ENCODE measurements around the gene CD300LB.
"Not testable (repeated sequence)": the region's sequence is repeated elsewhere in the genome, so short reads cannot be mapped to it uniquely, and the experiment has no call there.

The CD300LB gene

GRCh38 chr17:74531231-74531761 lies at the start of gene CD300LB:
CD300LB (minus strand) TSS chr17:74531475; CDS start chr17:74531350, 125 bp downstream.
- Histone ChIP-seq H3K27me3 (ENCODE audit: insufficient read depth, low read length) (no peaks in the 10 kb centered on the region), H3K4me3 (ENCODE audit: low read length) (no peak within 1 kb of the TSS), H2AFZ (ENCODE audit: low read depth, low read length) (no peak within 1 kb of the TSS), H3K9me3 (ENCODE audit: low read length) (no peaks in the 10 kb centered on the region), H3K4me1 (ENCODE audit: insufficient read depth, low read length) (no peaks in the 10 kb centered on the region), H3K36me3 (ENCODE audit: insufficient read depth, low read length) (no peaks in the 10 kb centered on the region)

- H3K9me3 ChIP-seq (ENCODE audit: low read length): peaks cover 5% of the 10 kb centered on the region
- H3K4me1 ChIP-seq (ENCODE audit: insufficient read depth, low read length): peaks cover 7% of the 10 kb centered on the region
- H3K27me3 ChIP-seq (ENCODE audit: insufficient read depth, low read length): no peaks in the 10 kb centered on the region
- no peak overlapping the region for H2AFZ ChIP-seq (ENCODE audit: low read depth, low read length)
- no peak overlapping the region for H3K4me3 ChIP-seq (ENCODE audit: low read length)
- no peaks in the 10 kb centered on the region for H3K36me3 ChIP-seq (ENCODE audit: insufficient read depth, low read length)
Measured at GRCh38 chr17:74579900-74580299, 48.6 kb upstream of the CD300LB start.

DNA sequence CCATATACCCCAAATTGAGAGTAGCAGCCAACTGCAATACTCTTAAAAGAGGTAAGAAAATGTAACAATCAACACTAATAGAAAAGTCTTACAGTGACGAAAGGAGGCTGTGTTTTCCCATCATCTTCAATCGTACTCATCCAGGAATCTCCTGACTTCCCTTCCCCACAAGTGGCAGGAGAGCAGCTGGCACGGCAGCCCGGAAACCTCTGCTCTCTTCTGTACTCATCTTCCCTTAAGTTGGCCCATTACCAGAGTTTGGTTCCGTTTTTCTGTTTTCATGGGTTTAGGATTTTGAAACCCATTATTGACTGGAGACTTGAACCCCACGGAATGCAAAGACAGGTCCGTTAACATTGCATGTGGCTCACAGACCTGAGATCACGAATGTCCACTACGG lies 47.7 kb upstream of the CD300LB start:
- H3K36me3 ChIP-seq (ENCODE audit: insufficient read depth, low read length): no peaks in the 10 kb centered on the region
- H3K9me3 ChIP-seq (ENCODE audit: low read length): peaks cover 5% of the 10 kb centered on the region
- H3K4me3 ChIP-seq (ENCODE audit: low read length): no peak overlapping the region
- H3K27me3 ChIP-seq (ENCODE audit: insufficient read depth, low read length): no peaks in the 10 kb centered on the region
- no peaks in the 10 kb centered on the region for H3K4me1 ChIP-seq (ENCODE audit: insufficient read depth, low read length)
- H2AFZ ChIP-seq (ENCODE audit: low read depth, low read length): no peak overlapping the region

- H3K9me3 ChIP-seq (ENCODE audit: low read length): no peaks in the 10 kb centered on the region
- peaks cover 7% of the 10 kb centered on the region for H3K27me3 ChIP-seq (ENCODE audit: insufficient read depth, low read length)
- H3K4me3 ChIP-seq (ENCODE audit: low read length): no peak overlapping the region
- no peaks in the 10 kb centered on the region for H3K4me1 ChIP-seq (ENCODE audit: insufficient read depth, low read length)
- H2AFZ ChIP-seq (ENCODE audit: low read depth, low read length): no peak overlapping the region
- no peaks in the 10 kb centered on the region for H3K36me3 ChIP-seq (ENCODE audit: insufficient read depth, low read length)
Measured at GRCh38 chr17:74574489-74575142, 43.3 kb upstream of the CD300LB start.

DNA sequence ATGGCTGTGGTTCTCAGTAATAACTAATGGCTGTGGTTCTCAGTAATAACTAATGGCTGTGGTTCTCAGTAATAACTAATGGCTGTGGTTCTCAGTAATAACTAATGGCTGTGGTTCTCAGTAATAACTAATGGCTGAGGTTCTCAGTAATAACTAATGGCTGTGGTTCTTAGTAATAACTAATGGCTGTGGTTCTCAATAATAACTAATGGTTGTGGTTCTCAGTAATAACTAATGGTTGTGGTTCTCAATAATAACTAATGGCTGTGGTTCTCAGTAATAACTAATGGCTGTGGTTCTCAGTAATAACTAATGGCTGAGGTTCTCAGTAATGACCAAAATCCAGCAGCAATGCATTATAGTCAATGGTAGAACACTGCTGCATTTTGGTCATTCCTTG lies 42.4 kb upstream of the CD300LB start:
- not testable (repeated sequence) for H3K9me3 ChIP-seq (ENCODE audit: low read length); H2AFZ ChIP-seq (ENCODE audit: low read depth, low read length); H3K4me3 ChIP-seq (ENCODE audit: low read length); H3K27me3 ChIP-seq (ENCODE audit: insufficient read depth, low read length); H3K36me3 ChIP-seq (ENCODE audit: insufficient read depth, low read length); H3K4me1 ChIP-seq (ENCODE audit: insufficient read depth, low read length)

- Histone ChIP-seq H2AFZ (ENCODE audit: low read depth, low read length) (no peak overlapping the region), H3K9me3 (ENCODE audit: low read length) (no peaks in the 10 kb centered on the region), H3K4me3 (ENCODE audit: low read length) (no peak overlapping the region), H3K4me1 (ENCODE audit: insufficient read depth, low read length) (no peaks in the 10 kb centered on the region), H3K36me3 (ENCODE audit: insufficient read depth, low read length) (no peaks in the 10 kb centered on the region), H3K27me3 (ENCODE audit: insufficient read depth, low read length) (peaks cover 7% of the 10 kb centered on the region)
Measured at GRCh38 chr17:74573169-74573568, 41.9 kb upstream of the CD300LB start.

DNA sequence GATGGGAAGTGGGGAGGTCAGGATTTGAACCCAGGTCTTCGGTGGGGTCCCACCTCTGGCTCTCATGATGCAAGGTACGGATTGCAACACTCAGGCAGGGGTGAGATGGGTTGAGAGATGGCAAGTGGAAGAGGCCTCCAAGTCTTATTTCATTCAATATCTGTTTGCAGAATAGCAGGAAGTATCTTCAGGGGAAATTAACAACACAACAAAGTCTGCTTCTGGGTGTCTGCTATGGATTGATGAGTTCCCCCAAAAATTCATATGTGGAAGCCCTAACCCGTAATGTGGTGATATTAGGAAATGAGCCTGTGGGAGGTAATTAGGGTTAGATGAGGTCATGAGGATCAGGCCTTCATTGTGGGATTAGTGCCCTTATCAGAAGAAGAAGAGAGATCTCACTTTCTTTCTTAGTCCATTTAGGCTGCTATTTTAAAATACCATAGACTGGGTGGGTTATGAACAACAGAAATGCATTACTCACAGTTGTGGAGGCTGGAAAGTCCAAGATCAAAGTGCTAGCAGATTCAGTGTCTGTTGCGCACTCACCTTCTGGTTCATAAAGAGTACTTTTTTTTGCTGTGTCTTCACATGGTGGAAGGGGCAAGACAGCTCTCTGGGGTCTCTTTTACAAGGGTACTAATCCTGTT lies 40.5 kb upstream of the CD300LB start:
- H2AFZ ChIP-seq (ENCODE audit: low read depth, low read length): no peak overlapping the region
- no peaks in the 10 kb centered on the region for H3K4me1 ChIP-seq (ENCODE audit: insufficient read depth, low read length)
- no peaks in the 10 kb centered on the region for H3K9me3 ChIP-seq (ENCODE audit: low read length)
- no peaks in the 10 kb centered on the region for H3K36me3 ChIP-seq (ENCODE audit: insufficient read depth, low read length)
- H3K27me3 ChIP-seq (ENCODE audit: insufficient read depth, low read length): peaks cover 7% of the 10 kb centered on the region
- no peak overlapping the region for H3K4me3 ChIP-seq (ENCODE audit: low read length)

DNA sequence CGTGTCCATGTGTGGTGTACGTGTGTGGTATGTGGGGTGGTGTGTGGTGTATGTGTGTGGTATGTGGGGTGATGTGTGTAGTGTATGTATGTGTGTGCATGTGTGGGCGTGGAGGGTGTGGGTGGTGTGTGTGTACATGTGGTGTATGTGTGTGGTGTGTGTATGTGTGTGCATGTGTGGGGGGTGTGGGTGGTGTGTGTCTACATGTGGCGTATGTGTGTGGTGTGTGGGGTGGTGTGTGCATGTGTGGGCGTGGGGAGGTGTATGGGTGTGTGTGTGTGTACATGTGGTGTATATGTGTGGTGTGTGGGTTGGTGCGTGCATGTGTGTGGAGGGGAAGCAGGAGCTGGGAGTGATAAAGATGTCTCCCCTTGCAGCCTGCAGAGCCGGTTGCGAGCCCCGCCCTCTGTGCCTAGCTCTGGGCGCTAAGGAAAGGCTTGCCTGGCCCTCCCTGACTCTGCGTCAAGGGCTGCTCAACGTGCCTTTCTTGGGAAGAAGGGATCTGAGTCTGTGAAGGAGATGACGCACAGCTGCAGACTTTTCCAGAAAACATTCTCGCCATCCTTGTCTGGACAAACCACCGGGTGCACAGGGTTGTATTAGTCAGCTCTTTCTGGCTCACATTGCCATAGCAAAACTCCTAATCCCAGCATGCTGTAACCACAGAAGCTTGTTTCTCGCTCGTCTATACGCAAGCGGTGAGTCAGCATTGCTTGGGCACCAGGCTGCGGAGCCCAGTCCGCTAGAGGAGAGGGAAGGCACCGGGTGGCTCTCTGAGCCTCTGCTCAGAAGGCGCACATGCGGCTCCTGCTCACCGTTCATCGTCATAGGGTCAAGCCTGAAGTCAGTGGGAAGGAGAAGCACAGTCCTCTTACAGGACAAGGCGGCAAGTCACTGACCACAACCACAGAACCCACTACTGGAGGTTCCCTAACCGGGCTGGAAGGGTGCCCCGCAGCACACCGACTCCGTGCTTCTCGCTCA lies 38.0 kb upstream of the CD300LB start:
- Histone ChIP-seq H2AFZ (ENCODE audit: low read depth, low read length) (no peak overlapping the region), H3K36me3 (ENCODE audit: insufficient read depth, low read length) (no peaks in the 10 kb centered on the region), H3K4me3 (ENCODE audit: low read length) (no peak overlapping the region), H3K27me3 (ENCODE audit: insufficient read depth, low read length) (peaks cover 10% of the 10 kb centered on the region), H3K9me3 (ENCODE audit: low read length) (no peaks in the 10 kb centered on the region), H3K4me1 (ENCODE audit: insufficient read depth, low read length) (no peaks in the 10 kb centered on the region)

DNA sequence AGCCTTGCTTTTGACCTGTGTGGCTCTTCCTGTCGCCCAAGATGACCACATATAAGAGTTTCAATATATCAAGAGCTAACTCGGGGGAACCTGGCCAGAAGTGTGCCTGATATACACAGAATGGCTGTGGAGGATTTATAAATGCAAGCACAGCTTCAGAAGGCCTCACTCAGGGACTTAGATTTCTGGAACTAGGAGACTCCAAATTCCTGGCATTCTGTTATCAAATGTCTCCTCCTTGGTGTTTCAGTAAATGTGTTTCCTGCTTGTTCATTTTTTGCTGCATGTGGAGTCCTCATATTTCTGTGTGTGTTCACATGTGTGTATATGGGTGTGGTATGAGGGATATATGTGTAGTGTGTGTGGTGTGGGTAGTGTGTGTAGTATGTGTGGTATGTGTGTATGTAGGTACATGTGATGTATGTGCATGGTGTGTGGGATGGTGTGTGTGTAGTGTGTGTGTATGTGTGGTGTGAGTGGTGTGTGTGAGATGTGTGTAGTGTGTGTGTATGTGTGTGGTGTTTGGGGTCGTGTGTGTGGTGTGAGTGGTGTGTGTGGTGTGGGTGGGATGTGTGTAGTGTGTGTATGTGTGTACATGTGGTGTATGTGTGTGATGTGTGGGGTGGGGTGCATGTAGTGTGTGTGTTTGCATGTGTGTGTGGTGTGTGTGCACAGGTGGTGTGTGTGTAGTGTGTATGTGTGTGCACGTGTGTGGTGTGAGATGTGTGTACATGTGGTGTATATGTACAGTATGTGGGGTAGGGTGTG lies 37.0 kb upstream of the CD300LB start:
- Histone ChIP-seq H3K9me3 (ENCODE audit: low read length) (no peaks in the 10 kb centered on the region), H2AFZ (ENCODE audit: low read depth, low read length) (no peak overlapping the region), H3K27me3 (ENCODE audit: insufficient read depth, low read length) (peaks cover 12% of the 10 kb centered on the region), H3K4me3 (ENCODE audit: low read length) (no peak overlapping the region), H3K36me3 (ENCODE audit: insufficient read depth, low read length) (no peaks in the 10 kb centered on the region), H3K4me1 (ENCODE audit: insufficient read depth, low read length) (no peaks in the 10 kb centered on the region)

GRCh38 chr17:74567397-74567796 lies 36.1 kb upstream of the CD300LB start, which contains the start of gene CD300H:
CD300H (minus strand) TSS chr17:74567509.
- Histone ChIP-seq H3K36me3 (ENCODE audit: insufficient read depth, low read length) (no peaks in the 10 kb centered on the region), H3K4me3 (ENCODE audit: low read length) (no peak within 1 kb of the TSS), H3K9me3 (ENCODE audit: low read length) (no peaks in the 10 kb centered on the region), H3K4me1 (ENCODE audit: insufficient read depth, low read length) (no peaks in the 10 kb centered on the region), H2AFZ (ENCODE audit: low read depth, low read length) (no peak within 1 kb of the TSS), H3K27me3 (ENCODE audit: insufficient read depth, low read length) (peaks cover 12% of the 10 kb centered on the region)

GRCh38 chr17:74566132-74566753 lies 35.0 kb upstream of the CD300LB start:
- H3K4me1 ChIP-seq (ENCODE audit: insufficient read depth, low read length): no peaks in the 10 kb centered on the region
- no peak overlapping the region for H2AFZ ChIP-seq (ENCODE audit: low read depth, low read length)
- H3K4me3 ChIP-seq (ENCODE audit: low read length): no peak overlapping the region
- peaks cover 9% of the 10 kb centered on the region for H3K27me3 ChIP-seq (ENCODE audit: insufficient read depth, low read length)
- no peaks in the 10 kb centered on the region for H3K9me3 ChIP-seq (ENCODE audit: low read length)
- no peaks in the 10 kb centered on the region for H3K36me3 ChIP-seq (ENCODE audit: insufficient read depth, low read length)

DNA sequence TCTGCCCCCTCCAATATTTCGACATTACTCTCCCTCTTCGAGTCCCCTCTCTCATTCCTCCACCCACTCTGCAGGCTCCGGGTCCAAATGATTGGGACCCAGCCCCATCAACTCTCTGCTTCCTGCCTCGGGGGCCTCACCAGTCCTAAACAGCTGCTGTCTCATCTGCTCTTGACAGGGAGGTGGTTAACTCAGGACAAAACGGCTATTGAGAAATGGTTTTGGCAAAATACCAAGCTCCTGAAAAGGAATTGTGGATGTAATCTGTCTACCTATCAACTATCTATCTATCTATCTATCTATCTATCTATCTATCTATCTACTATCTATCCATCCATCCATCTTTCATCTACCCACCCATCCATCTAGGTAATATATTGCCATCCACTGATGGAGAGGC lies 33.9 kb upstream of the CD300LB start:
- Histone ChIP-seq H2AFZ (ENCODE audit: low read depth, low read length) (no peak overlapping the region), H3K36me3 (ENCODE audit: insufficient read depth, low read length) (no peaks in the 10 kb centered on the region), H3K9me3 (ENCODE audit: low read length) (no peaks in the 10 kb centered on the region), H3K4me1 (ENCODE audit: insufficient read depth, low read length) (no peaks in the 10 kb centered on the region), H3K27me3 (ENCODE audit: insufficient read depth, low read length) (peaks cover 7% of the 10 kb centered on the region), H3K4me3 (ENCODE audit: low read length) (no peak overlapping the region)
